ENCODE measurements around the gene STYXL1. TPM values are rescaled to one million over a fixed set of nuclear protein-coding genes. Genes with fewer than 3 reads are reported as not detected.
A peak's percentile ranks its signal among the peaks of the same experiment; 100 is the strongest.

The STYXL1 gene
- total RNA-seq, 1 experiment from 2014 or later = 42.3 TPM

DNA sequence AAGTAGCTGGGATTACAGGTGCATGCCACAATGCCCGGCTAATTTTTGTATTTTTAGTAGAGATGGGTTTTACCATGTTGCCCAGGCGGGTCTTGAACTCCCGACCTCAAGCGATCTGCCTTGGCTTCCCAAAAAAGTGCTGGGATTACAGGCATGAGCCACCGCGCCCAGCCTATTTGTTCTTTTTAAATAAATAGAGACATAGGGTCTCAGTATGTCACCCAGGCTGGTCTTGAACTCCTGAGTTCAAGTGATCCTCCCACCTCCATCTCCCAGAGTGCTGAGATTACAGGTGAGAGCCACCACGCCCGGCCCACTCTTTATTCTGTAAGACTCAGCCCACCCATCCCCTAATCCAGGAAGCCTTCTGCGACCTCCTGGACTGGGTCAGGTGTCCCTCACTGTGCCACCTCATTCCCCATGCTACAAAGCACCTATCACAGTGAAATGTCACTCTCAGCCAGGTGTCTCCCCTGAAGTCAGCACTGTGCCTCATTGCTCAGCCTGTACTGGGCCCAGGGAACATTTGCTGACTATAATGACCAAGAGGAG lies 56.2 kb downstream of the STYXL1 start:
- H3K27me3 Mint-ChIP-seq (ENCODE audit: insufficient read depth, unreplicated experiment) = no peaks in the 10 kb centered on the region
- Histone ChIP-seq H3K9me3 (no peaks in the 10 kb centered on the region), H3K4me3 (ENCODE audit: low read depth, low read length) (no peak overlapping the region), H3K4me1 (peaks cover 45% of the 10 kb centered on the region), H3K27me3 (replicated peaks; ENCODE audit: control insufficient read depth, insufficient read depth, low read length) (no peaks in the 10 kb centered on the region), H3K36me3 (ENCODE audit: control insufficient read depth, insufficient read depth, low read length) (peaks cover 2% of the 10 kb centered on the region)
- H3K4me3 Mint-ChIP-seq (ENCODE audit: unreplicated experiment) = no peak overlapping the region
- H3K27ac Mint-ChIP-seq (ENCODE audit: unreplicated experiment) = peak overlapping the region; percentile 96
- TF ChIP-seq, protein P1, sequence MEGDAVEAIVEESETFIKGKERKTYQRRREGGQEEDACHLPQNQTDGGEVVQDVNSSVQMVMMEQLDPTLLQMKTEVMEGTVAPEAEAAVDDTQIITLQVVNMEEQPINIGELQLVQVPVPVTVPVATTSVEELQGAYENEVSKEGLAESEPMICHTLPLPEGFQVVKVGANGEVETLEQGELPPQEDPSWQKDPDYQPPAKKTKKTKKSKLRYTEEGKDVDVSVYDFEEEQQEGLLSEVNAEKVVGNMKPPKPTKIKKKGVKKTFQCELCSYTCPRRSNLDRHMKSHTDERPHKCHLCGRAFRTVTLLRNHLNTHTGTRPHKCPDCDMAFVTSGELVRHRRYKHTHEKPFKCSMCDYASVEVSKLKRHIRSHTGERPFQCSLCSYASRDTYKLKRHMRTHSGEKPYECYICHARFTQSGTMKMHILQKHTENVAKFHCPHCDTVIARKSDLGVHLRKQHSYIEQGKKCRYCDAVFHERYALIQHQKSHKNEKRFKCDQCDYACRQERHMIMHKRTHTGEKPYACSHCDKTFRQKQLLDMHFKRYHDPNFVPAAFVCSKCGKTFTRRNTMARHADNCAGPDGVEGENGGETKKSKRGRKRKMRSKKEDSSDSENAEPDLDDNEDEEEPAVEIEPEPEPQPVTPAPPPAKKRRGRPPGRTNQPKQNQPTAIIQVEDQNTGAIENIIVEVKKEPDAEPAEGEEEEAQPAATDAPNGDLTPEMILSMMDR (IDR thresholded peaks at IDR 0.05; ENCODE audit: insufficient read depth in 1 of 2, low read depth in 1 of 2, low read length in 1 of 2, severe bottlenecking in 1 of 2, unreplicated experiment in 1 of 2) = no peak
- no peaks in the 10 kb centered on the region for H3K9me3 Mint-ChIP-seq (ENCODE audit: unreplicated experiment)
- ChIA-PET CTCF (interaction anchor here (0.8 to 1.0 kb wide), 2 partner anchors 28 to 76 kb away, joined by 3 to 6 read pairs; no protein-coding TSS in a partner anchor), POLR2A (interaction anchor here (1.1 kb wide), 1 partner anchor 35 kb away, joined by 3 read pairs; no protein-coding TSS in a partner anchor)
- H3K4me1 Mint-ChIP-seq (ENCODE audit: low read depth, unreplicated experiment) = peaks cover 32% of the 10 kb centered on the region
- no TSS peak for BruUV-seq (replicated peaks)
- H3K36me3 Mint-ChIP-seq (ENCODE audit: insufficient read depth, unreplicated experiment) = peaks cover 62% of the 10 kb centered on the region
- DNase-seq = no peak
- intact Hi-C loops (cut with micrococcal nuclease; ENCODE audit: unreplicated experiment) = loop anchor here (1.0 to 10.0 kb wide), 4 partner anchors 34 to 117 kb away; partner anchors contain the start of genes MDH2, RHBDD2 and STYXL1

GRCh38 chr7:75989500-75990388 lies 58.1 kb downstream of the STYXL1 start:
- H3K27me3 Mint-ChIP-seq (ENCODE audit: insufficient read depth, unreplicated experiment) = no peaks in the 10 kb centered on the region
- peaks cover 26% of the 10 kb centered on the region for H3K4me1 Mint-ChIP-seq (ENCODE audit: low read depth, unreplicated experiment)
- ChIA-PET POLR2A (no interaction called here), CTCF (interaction anchor here (0.6 to 1.1 kb wide), 2 partner anchors 123 to 319 kb away, joined by 3 to 4 read pairs; no protein-coding TSS in a partner anchor)
- H3K4me3 ChIP-seq (ENCODE audit: low read depth, low read length) = no peak overlapping the region
- H3K27ac Mint-ChIP-seq (ENCODE audit: unreplicated experiment) = peak overlapping the region; percentile 96
- H3K9me3 Mint-ChIP-seq (ENCODE audit: unreplicated experiment) = no peaks in the 10 kb centered on the region
- BruUV-seq (replicated peaks) = no TSS peak
- H3K36me3 Mint-ChIP-seq (ENCODE audit: insufficient read depth, unreplicated experiment) = peaks cover 66% of the 10 kb centered on the region
- peaks cover 45% of the 10 kb centered on the region for H3K4me1 ChIP-seq
- H3K9me3 ChIP-seq = no peaks in the 10 kb centered on the region
- TF ChIP-seq, protein P1 (IDR thresholded peaks at IDR 0.05; ENCODE audit: insufficient read depth in 1 of 2, low read depth in 1 of 2, low read length in 1 of 2, severe bottlenecking in 1 of 2, unreplicated experiment in 1 of 2) = no peak
- intact Hi-C loops (cut with micrococcal nuclease; ENCODE audit: unreplicated experiment) = loop anchor here (5.0 to 10.0 kb wide), 2 partner anchors 58 to 115 kb away; partner anchors contain the start of genes MDH2, RHBDD2 and STYXL1
- no peaks in the 10 kb centered on the region for H3K27me3 ChIP-seq (replicated peaks; ENCODE audit: control insufficient read depth, insufficient read depth, low read length)
- H3K4me3 Mint-ChIP-seq (ENCODE audit: unreplicated experiment) = no peak overlapping the region
- H3K36me3 ChIP-seq (ENCODE audit: control insufficient read depth, insufficient read depth, low read length) = peaks cover 2% of the 10 kb centered on the region; the same call in 1 of the 2 replicates
- DNase-seq = no peak
